Head of caudate nucleus (tissue), 42 donors: ENCODE data around the gene SETD3.
A peak's percentile ranks its signal among the peaks of the same experiment; 100 is the strongest.

ENCODE experiments used
- DNase-seq, 42 donors: peaks; one replicate each; pipeline versions ENCODE4 v3.0.0 to v3.0.0-alpha.2; 2020 to 2021; ENCODE audit warnings: mixed read lengths in 7 of 42
- intact Hi-C: fragments of 100-400 bp; cut with DNase I; formaldehyde crosslinking; loops from one replicate; pipeline ENCODE4 v1.15.0; 2022

Gene SETD3

GRCh38 chr14:99479906-99480869 is at the start of gene SETD3:
TSS of gene SETD3 (minus strand) at chr14:99480859. CDS start at chr14:99465805, 15,054 bp downstream.
- peak in 41 of 42 donors; percentile 15 to 61 (median 43) for DNase-seq

GRCh38 chr14:99529899-99530298 is 49.2 kb upstream of the SETD3 start:
- peak in 1 of 42 donors; percentile 56 for DNase-seq
- intact Hi-C loops, result no loop called here

More at GRCh38 chr14:99479906-99480869, at the start of gene SETD3:
- intact Hi-C loops, result no loop called here

- intact Hi-C loops, result no loop called here
- DNase-seq, result no peak
Observed at GRCh38 chr14:99527427-99528076, 46.9 kb upstream of the SETD3 start.

GRCh38 chr14:99527026-99527425 is 46.4 kb upstream of the SETD3 start:
- intact Hi-C loops, result no loop called here
- DNase-seq, result no peak

- intact Hi-C loops, result no loop called here
- DNase-seq, result no peak
Observed at GRCh38 chr14:99525699-99526080, 45.0 kb upstream of the SETD3 start.

GRCh38 chr14:99524804-99525698 is 44.4 kb upstream of the SETD3 start:
- peak in 2 of 42 donors; percentile 28 to 34 for DNase-seq
- intact Hi-C loops, result no loop called here

GRCh38 chr14:99524091-99524661 is 43.5 kb upstream of the SETD3 start:
- no peak for DNase-seq
- intact Hi-C loops, result no loop called here

- no peak for DNase-seq
- intact Hi-C loops, result no loop called here
Observed at GRCh38 chr14:99523704-99524055, 43.0 kb upstream of the SETD3 start.

GRCh38 chr14:99522934-99523703 is 42.5 kb upstream of the SETD3 start:
- intact Hi-C loops, result no loop called here
- no peak for DNase-seq

GRCh38 chr14:99522457-99522891 is 41.8 kb upstream of the SETD3 start:
- DNase-seq, result no peak
- intact Hi-C loops, result no loop called here

GRCh38 chr14:99522025-99522401 is 41.4 kb upstream of the SETD3 start:
- intact Hi-C loops, result no loop called here
- DNase-seq, result no peak

- DNase-seq, result peak in 1 of 42 donors; percentile 2
- intact Hi-C loops, result no loop called here
Observed at GRCh38 chr14:99521176-99522024, 40.7 kb upstream of the SETD3 start.

GRCh38 chr14:99520571-99521081 is 40.0 kb upstream of the SETD3 start:
- intact Hi-C loops, result no loop called here
- DNase-seq, result peak in 1 of 42 donors; percentile 2

- DNase-seq, result peak in 2 of 42 donors; percentile 2 to 9
- intact Hi-C loops, result no loop called here
Observed at GRCh38 chr14:99519931-99520421, 39.3 kb upstream of the SETD3 start.

GRCh38 chr14:99519347-99519881 is 38.8 kb upstream of the SETD3 start:
- DNase-seq, result peak in 3 of 42 donors; percentile 5 to 31 (median 13)
- intact Hi-C loops, result no loop called here
